ENCODE measurements around the gene RWDD3. TPM values are rescaled to one million over a fixed set of nuclear protein-coding genes. Genes with fewer than 3 reads are reported as not detected.

RWDD3 gene
- total RNA-seq, 1 donor from 2014 or later = 24.7 TPM

DNA sequence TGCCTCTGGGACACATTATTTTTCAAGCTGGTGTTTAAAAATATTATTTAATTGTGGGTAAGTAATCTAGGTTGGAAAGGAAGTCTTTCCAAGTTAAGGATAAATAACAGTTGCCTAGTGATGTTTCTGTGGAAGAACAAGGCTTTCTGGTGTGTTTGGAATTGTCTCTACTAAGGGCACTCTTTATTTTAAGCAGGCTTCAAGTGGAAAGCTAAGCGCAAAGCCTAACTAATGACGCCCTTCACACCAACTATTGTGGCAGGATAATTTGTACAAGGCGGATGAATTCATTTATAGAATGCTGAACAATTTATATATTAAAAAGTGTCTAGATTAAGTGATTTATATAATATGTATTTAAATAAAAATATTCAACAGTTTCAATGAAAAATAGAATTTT lies 25.1 kb upstream of the RWDD3 start:
- H3K27me3 Mint-ChIP-seq (ENCODE audit: low read depth) = no peaks in the 10 kb centered on the region
- DNase-seq (ENCODE audit: low spot score in 2 of 2, unreplicated experiment in 2 of 2) = no peak
- H3K36me3 Mint-ChIP-seq = no peaks in the 10 kb centered on the region
- TF ChIP-seq, protein P1, sequence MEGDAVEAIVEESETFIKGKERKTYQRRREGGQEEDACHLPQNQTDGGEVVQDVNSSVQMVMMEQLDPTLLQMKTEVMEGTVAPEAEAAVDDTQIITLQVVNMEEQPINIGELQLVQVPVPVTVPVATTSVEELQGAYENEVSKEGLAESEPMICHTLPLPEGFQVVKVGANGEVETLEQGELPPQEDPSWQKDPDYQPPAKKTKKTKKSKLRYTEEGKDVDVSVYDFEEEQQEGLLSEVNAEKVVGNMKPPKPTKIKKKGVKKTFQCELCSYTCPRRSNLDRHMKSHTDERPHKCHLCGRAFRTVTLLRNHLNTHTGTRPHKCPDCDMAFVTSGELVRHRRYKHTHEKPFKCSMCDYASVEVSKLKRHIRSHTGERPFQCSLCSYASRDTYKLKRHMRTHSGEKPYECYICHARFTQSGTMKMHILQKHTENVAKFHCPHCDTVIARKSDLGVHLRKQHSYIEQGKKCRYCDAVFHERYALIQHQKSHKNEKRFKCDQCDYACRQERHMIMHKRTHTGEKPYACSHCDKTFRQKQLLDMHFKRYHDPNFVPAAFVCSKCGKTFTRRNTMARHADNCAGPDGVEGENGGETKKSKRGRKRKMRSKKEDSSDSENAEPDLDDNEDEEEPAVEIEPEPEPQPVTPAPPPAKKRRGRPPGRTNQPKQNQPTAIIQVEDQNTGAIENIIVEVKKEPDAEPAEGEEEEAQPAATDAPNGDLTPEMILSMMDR (IDR thresholded peaks at IDR 0.05; ENCODE audit: unreplicated experiment) = no peak
- no peak overlapping the region for H3K27ac Mint-ChIP-seq
- H3K9me3 Mint-ChIP-seq = peaks cover 19% of the 10 kb centered on the region
- no peak overlapping the region for H3K4me3 Mint-ChIP-seq
- no peaks in the 10 kb centered on the region for H3K4me1 Mint-ChIP-seq

DNA sequence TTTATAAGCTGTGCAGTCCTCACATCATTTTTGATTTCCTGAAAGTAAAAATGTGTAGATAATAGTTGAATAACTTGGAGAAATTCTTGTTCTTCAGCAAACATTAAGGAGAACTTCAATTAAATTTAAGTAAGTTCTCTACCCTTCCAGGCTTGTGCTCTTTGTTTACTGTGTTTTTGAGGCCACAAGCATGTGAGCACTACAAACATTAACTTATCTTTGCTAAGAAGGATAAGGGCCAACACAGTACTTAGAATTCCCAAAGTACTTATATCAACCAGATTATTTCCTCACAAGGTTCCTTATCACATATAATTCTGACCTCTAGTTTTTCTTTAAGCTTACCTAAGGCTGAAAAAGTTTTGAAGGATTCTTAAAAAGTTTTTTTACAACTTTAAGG lies 24.7 kb upstream of the RWDD3 start:
- Mint-ChIP-seq H3K4me1 (no peaks in the 10 kb centered on the region), H3K36me3 (no peaks in the 10 kb centered on the region), H3K9me3 (peaks cover 19% of the 10 kb centered on the region), H3K27me3 (ENCODE audit: low read depth) (no peaks in the 10 kb centered on the region), H3K27ac (no peak overlapping the region), H3K4me3 (no peak overlapping the region)
- DNase-seq (ENCODE audit: low spot score in 2 of 2, unreplicated experiment in 2 of 2) = no peak
- TF ChIP-seq, protein P1 (IDR thresholded peaks at IDR 0.05; ENCODE audit: unreplicated experiment) = no peak

DNA sequence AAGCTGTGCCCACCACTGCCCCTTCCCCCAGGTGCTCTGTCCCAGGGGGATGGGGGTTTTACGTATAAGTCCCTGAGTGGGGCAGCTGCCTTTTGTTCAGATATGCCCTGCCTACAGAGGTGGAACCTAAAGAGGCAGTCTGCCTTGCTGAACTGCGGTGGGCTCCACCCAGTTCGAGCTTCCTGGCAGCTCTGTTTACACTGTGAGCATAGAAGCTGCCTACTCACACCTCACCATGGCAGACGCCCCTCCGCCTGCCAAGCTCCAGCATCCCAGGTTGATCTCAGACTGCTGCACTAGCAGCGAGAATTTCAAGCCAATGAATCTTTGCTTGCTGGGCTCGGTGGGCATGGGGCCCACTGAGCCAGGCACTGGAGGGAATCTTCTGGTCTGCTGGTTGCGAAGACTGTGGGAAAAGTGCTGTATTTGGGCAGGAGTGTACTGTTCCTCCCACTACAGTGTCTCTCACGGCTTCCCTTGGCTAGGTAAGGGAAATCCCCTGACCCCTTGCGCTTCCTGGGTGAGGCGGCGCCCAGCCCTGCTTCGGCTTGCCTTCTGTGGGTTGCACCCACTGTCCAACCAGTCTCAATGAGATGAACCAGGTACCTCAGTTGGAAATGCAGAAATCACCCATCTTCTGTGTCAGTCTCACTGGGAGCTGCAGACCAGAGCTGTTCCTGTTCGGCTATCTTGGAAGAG lies 17.6 kb upstream of the RWDD3 start:
- H3K27me3 Mint-ChIP-seq (ENCODE audit: low read depth) = no peaks in the 10 kb centered on the region
- H3K27ac Mint-ChIP-seq = no peak overlapping the region
- H3K36me3 Mint-ChIP-seq = peaks cover 3% of the 10 kb centered on the region
- TF ChIP-seq, protein P1 (IDR thresholded peaks at IDR 0.05; ENCODE audit: unreplicated experiment) = no peak
- DNase-seq (ENCODE audit: low spot score in 2 of 2, unreplicated experiment in 2 of 2) = no peak
- no peaks in the 10 kb centered on the region for H3K4me1 Mint-ChIP-seq
- peaks cover 22% of the 10 kb centered on the region for H3K9me3 Mint-ChIP-seq
- no peak overlapping the region for H3K4me3 Mint-ChIP-seq

DNA sequence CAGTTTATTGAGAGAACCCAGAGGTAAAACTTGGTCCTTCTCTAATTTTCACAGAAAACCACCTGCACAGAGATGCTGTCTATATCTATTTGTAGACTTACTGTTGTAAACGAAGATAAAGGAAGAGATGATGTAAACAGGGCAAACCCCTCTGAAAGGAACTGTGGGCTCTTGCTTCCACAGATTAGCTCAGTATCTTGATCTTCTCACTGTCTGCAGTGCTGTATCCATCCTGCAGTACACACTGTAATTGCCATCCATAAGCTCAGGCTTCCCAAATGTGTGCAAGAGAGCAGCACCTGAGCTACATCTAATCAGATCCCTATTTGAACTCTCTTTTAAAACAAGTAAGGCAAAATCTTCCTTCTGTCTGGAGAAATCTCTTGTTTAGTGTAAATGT lies 16.6 kb upstream of the RWDD3 start:
- no peak overlapping the region for H3K4me3 Mint-ChIP-seq
- peaks cover 3% of the 10 kb centered on the region for H3K36me3 Mint-ChIP-seq
- H3K9me3 Mint-ChIP-seq = peaks cover 15% of the 10 kb centered on the region
- H3K4me1 Mint-ChIP-seq = no peaks in the 10 kb centered on the region
- no peaks in the 10 kb centered on the region for H3K27me3 Mint-ChIP-seq (ENCODE audit: low read depth)
- no peak for DNase-seq (ENCODE audit: low spot score in 2 of 2, unreplicated experiment in 2 of 2)
- H3K27ac Mint-ChIP-seq = no peak overlapping the region
- TF ChIP-seq, protein P1 (IDR thresholded peaks at IDR 0.05; ENCODE audit: unreplicated experiment) = no peak

DNA sequence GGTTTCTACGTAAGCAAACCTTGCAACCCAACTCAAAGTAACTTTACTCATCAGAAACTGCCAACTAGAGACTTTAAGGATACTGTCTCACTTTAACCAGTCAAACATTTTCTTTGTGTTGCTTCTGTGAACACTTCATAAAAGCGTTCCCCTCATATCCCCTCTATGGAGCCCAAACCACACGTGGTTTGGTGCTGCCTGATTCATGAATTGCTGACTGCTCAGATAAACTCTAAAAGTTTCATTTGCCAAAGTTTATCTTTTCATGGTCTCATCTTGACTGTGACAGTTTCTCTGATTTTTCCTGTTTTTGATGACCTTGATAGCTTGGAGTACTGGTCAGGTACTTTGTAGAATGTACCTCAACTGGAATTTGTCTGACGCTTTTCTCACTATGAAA lies 14.6 kb upstream of the RWDD3 start:
- Mint-ChIP-seq H3K27me3 (ENCODE audit: low read depth) (no peaks in the 10 kb centered on the region), H3K27ac (no peak overlapping the region)

More for the DNA sequence above, 14.6 kb upstream of the RWDD3 start:
- Mint-ChIP-seq H3K36me3 (peaks cover 3% of the 10 kb centered on the region), H3K9me3 (peaks cover 10% of the 10 kb centered on the region), H3K4me1 (no peaks in the 10 kb centered on the region), H3K4me3 (no peak overlapping the region)
- no peak for DNase-seq (ENCODE audit: low spot score in 2 of 2, unreplicated experiment in 2 of 2)
- TF ChIP-seq, protein P1 (IDR thresholded peaks at IDR 0.05; ENCODE audit: unreplicated experiment) = no peak
